MV-4-11 (cell line): Measurements from ENCODE around the gene ZBTB18.
A peak's percentile ranks its signal among the peaks of the same experiment; 100 is the strongest.

ENCODE experiments used
- DNase-seq: peaks from one replicate; lab custom pipeline; 2025; lab: John Stamatoyannopoulos, UW

The ZBTB18 gene

GRCh38 chr1:244050835-244051444 is at the start of gene ZBTB18:
TSS of gene ZBTB18 (plus strand) at chr1:244051283. CDS start at chr1:244051432, 149 bp downstream.
- DNase-seq: no peak

GRCh38 chr1:244002721-244003120 is 48.4 kb upstream of the ZBTB18 start:
- no peak for DNase-seq

- DNase-seq: no peak
Measured at GRCh38 chr1:244005455-244005854, 45.6 kb upstream of the ZBTB18 start.

- DNase-seq: no peak
Measured at GRCh38 chr1:244006381-244006901, 44.6 kb upstream of the ZBTB18 start.

- no peak for DNase-seq
Measured at GRCh38 chr1:244006961-244007360, 44.1 kb upstream of the ZBTB18 start.

- DNase-seq: no peak
Measured at GRCh38 chr1:244010191-244010590, 40.9 kb upstream of the ZBTB18 start.

GRCh38 chr1:244010703-244011123 is 40.4 kb upstream of the ZBTB18 start:
- DNase-seq: peak; percentile 80

GRCh38 chr1:244011271-244011670 is 39.8 kb upstream of the ZBTB18 start:
- DNase-seq: no peak

GRCh38 chr1:244011786-244012185 is 39.3 kb upstream of the ZBTB18 start:
- no peak for DNase-seq

- no peak for DNase-seq
Measured at GRCh38 chr1:244012202-244012601, 38.9 kb upstream of the ZBTB18 start.

GRCh38 chr1:244013100-244013499 is 38.0 kb upstream of the ZBTB18 start:
- DNase-seq: no peak

- peak; percentile 6 for DNase-seq
Measured at GRCh38 chr1:244014862-244015261, 36.2 kb upstream of the ZBTB18 start.

GRCh38 chr1:244019982-244020485 is 31.0 kb upstream of the ZBTB18 start:
- no peak for DNase-seq

GRCh38 chr1:244021427-244021826 is 29.7 kb upstream of the ZBTB18 start:
- no peak for DNase-seq

GRCh38 chr1:244022311-244022710 is 28.8 kb upstream of the ZBTB18 start:
- DNase-seq: no peak

- DNase-seq: no peak
Measured at GRCh38 chr1:244022864-244023440, 28.1 kb upstream of the ZBTB18 start.

- DNase-seq: no peak
Measured at GRCh38 chr1:244027491-244028145, 23.5 kb upstream of the ZBTB18 start.

- no peak for DNase-seq
Measured at GRCh38 chr1:244028701-244029100, 22.4 kb upstream of the ZBTB18 start.

GRCh38 chr1:244029124-244029523 is 22.0 kb upstream of the ZBTB18 start:
- DNase-seq: no peak

GRCh38 chr1:244030481-244031040 is 20.5 kb upstream of the ZBTB18 start:
- DNase-seq: no peak

GRCh38 chr1:244035358-244035757 is 15.7 kb upstream of the ZBTB18 start:
- no peak for DNase-seq

- no peak for DNase-seq
Measured at GRCh38 chr1:244037252-244037651, 13.8 kb upstream of the ZBTB18 start.
